Panc1 (cell line): Measurements from ENCODE around the gene WDR31. TPM values are rescaled to one million over a fixed set of nuclear protein-coding genes. Genes with fewer than 3 reads are reported as not detected.

Experiments used
- ATAC-seq: fragments of 200-7000 bp; cut with Tn5 transposase; 2 replicates; pipeline ENCODE4 v1.9.1; 2020; ENCODE audit warnings: mild to moderate bottlenecking, moderate library complexity
- BruUV-seq: library from RNA; stranded (reverse); fragments of 400-500 nt; replicated peaks from 2 replicates; lab custom pipeline; 2021; lab: Mats Ljungman, UMichigan
- CTCF ChIA-PET: fragments of 300-600 bp; sonication (Branson Sonifier 250); formaldehyde crosslinking; loops from one replicate; lab custom pipeline; 2022; ENCODE audit warnings: antibody characterized with exemption; lab: Charles Lee
- POLR2A ChIA-PET: fragments of 300-600 bp; sonication (Branson Sonifier 250); formaldehyde crosslinking; loops from one replicate; lab custom pipeline; 2022; ENCODE audit warnings: antibody characterized with exemption; lab: Charles Lee
- DNase-seq: peaks from one replicate; pipeline ENCODE4 v3.0.0-alpha.2; 2010; ENCODE audit warnings: low read depth, low spot score
- H3K27ac ChIP-seq: 2 replicates; pipeline ENCODE4 v1.5.1; 2011; ENCODE audit warnings: mild to moderate bottlenecking, low read length, inconsistent platforms
- H3K27me3 ChIP-seq: fragments of 200-500 bp; sonication (Bioruptor generic); 2 replicates; pipeline ENCODE4 v1.6.0; 2014; ENCODE audit warnings: low read length, inconsistent platforms; ENCODE audit not compliant: control insufficient read depth, insufficient read depth
- H3K36me3 ChIP-seq: fragments of 200-500 bp; sonication (Bioruptor generic); 2 replicates; pipeline ENCODE4 v1.5.1; 2014; ENCODE audit warnings: inconsistent platforms, mild to moderate bottlenecking, low read length, moderate library complexity; ENCODE audit not compliant: control insufficient read depth, insufficient read depth
- H3K4me1 ChIP-seq: 2 replicates; pipeline ENCODE4 v1.5.1; 2011; ENCODE audit warnings: inconsistent platforms, mild to moderate bottlenecking, low read length, moderate library complexity; ENCODE audit not compliant: control insufficient read depth, insufficient read depth
- H3K4me3 ChIP-seq, 2 experiments: 2 replicates each; pipeline ENCODE4 v1.5.1; 2011 to 2012; ENCODE audit warnings: low read depth in 2 of 2, low read length in 2 of 2, mild to moderate bottlenecking in 2 of 2, inconsistent platforms in 1 of 2, moderate library complexity in 1 of 2
- H3K9me3 ChIP-seq: fragments of 200-500 bp; sonication (Bioruptor generic); 2 replicates; pipeline ENCODE4 v1.5.1; 2014; ENCODE audit warnings: low read depth, mild to moderate bottlenecking, inconsistent platforms, low read length, moderate library complexity; ENCODE audit not compliant: control insufficient read depth, insufficient read depth
- POLR2AphosphoS5 ChIP-seq: IDR thresholded peaks from 2 replicates; pipeline ENCODE4 v1.6.1; 2012; ENCODE audit warnings: mild to moderate bottlenecking, low read depth, low read length, moderate library complexity
- SIN3A ChIP-seq: IDR thresholded peaks from 2 replicates; pipeline ENCODE4 v1.6.1; 2012; ENCODE audit warnings: low read depth, mild to moderate bottlenecking, low read length, moderate library complexity, borderline replicate concordance; ENCODE audit not compliant: insufficient read depth
- TCF7L2 ChIP-seq: IDR thresholded peaks from 2 replicates; pipeline ENCODE4 v1.6.1; 2011; ENCODE audit warnings: mild to moderate bottlenecking, low read depth, low read length, inconsistent platforms
- in situ Hi-C: cut with HindIII; loops from 2 replicates; pipeline ENCODE4 v1.10.0; 2016; ENCODE audit warnings: low sequenced_read_pairs, low pct_unique_long_range_greater_than_20kb
- intact Hi-C: fragments of 100-400 bp; cut with micrococcal nuclease; formaldehyde crosslinking; loops from one replicate; pipeline ENCODE4 v1.10.0; 2022; ENCODE audit not compliant: unreplicated experiment
- total RNA-seq: library from RNA; stranded (reverse); gene quantifications from one replicate; pipeline ENCODE4 v1.2.1, GENCODE V29; 2021; ENCODE audit not compliant: unreplicated experiment
- TF ChIP-seq, protein P1 (sequence below): fragments of 450-650 bp; IDR thresholded peaks from 2 replicates; pipeline ENCODE4 v1.5.1; 2017; ENCODE audit warnings: mild to moderate bottlenecking
- TF ChIP-seq, protein P2 (sequence below), 2 experiments: IDR thresholded peaks; 2 replicates each; pipeline ENCODE4 v1.6.1; 2011 to 2012; ENCODE audit warnings: low read depth in 2 of 2, control low read depth in 1 of 2, low read length in 1 of 2, mild to moderate bottlenecking in 1 of 2, moderate library complexity in 1 of 2; ENCODE audit not compliant: insufficient read depth in 1 of 2

The WDR31 gene
- total RNA-seq, 1 experiment from 2014 or later: 0.80 TPM

DNA sequence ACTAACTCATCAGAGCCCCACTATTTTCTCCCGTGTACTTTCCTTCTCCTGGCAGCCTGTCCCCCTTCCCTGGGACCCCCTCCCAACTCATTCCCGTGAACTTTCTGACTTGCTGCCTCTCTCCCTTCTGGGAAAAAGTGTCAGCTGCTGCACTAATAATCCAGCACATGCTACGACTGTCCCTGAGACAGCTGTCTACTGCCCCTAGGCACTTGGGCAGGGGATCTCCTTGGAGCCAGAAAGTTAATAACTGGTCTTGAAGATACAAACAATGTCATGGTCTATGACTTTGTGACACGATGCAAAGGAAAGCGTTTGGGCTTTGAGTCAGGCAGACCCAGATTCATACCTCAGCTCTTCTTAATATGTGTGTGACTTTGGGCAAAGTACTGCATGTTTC, 26.8 kb downstream of the WDR31 start:
- Histone ChIP-seq H3K9me3 (no peaks in the 10 kb centered on the region), H3K36me3 (no peaks in the 10 kb centered on the region), H3K4me3 (no peak overlapping the region), H3K4me1 (no peaks in the 10 kb centered on the region), H3K27me3 (no peaks in the 10 kb centered on the region), H3K27ac (no peak overlapping the region)
- ChIA-PET CTCF (no interaction called here), POLR2A (no interaction called here)
- ATAC-seq (no peak), DNase-seq (no peak)
- TF ChIP-seq, protein P1, sequence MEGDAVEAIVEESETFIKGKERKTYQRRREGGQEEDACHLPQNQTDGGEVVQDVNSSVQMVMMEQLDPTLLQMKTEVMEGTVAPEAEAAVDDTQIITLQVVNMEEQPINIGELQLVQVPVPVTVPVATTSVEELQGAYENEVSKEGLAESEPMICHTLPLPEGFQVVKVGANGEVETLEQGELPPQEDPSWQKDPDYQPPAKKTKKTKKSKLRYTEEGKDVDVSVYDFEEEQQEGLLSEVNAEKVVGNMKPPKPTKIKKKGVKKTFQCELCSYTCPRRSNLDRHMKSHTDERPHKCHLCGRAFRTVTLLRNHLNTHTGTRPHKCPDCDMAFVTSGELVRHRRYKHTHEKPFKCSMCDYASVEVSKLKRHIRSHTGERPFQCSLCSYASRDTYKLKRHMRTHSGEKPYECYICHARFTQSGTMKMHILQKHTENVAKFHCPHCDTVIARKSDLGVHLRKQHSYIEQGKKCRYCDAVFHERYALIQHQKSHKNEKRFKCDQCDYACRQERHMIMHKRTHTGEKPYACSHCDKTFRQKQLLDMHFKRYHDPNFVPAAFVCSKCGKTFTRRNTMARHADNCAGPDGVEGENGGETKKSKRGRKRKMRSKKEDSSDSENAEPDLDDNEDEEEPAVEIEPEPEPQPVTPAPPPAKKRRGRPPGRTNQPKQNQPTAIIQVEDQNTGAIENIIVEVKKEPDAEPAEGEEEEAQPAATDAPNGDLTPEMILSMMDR: no peak
- no peak for TF ChIP-seq TCF7L2
- no peak for TF ChIP-seq POLR2AphosphoS5
- TF ChIP-seq SIN3A: no peak
- TF ChIP-seq, protein P2, sequence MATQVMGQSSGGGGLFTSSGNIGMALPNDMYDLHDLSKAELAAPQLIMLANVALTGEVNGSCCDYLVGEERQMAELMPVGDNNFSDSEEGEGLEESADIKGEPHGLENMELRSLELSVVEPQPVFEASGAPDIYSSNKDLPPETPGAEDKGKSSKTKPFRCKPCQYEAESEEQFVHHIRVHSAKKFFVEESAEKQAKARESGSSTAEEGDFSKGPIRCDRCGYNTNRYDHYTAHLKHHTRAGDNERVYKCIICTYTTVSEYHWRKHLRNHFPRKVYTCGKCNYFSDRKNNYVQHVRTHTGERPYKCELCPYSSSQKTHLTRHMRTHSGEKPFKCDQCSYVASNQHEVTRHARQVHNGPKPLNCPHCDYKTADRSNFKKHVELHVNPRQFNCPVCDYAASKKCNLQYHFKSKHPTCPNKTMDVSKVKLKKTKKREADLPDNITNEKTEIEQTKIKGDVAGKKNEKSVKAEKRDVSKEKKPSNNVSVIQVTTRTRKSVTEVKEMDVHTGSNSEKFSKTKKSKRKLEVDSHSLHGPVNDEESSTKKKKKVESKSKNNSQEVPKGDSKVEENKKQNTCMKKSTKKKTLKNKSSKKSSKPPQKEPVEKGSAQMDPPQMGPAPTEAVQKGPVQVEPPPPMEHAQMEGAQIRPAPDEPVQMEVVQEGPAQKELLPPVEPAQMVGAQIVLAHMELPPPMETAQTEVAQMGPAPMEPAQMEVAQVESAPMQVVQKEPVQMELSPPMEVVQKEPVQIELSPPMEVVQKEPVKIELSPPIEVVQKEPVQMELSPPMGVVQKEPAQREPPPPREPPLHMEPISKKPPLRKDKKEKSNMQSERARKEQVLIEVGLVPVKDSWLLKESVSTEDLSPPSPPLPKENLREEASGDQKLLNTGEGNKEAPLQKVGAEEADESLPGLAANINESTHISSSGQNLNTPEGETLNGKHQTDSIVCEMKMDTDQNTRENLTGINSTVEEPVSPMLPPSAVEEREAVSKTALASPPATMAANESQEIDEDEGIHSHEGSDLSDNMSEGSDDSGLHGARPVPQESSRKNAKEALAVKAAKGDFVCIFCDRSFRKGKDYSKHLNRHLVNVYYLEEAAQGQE (IDR thresholded peaks at IDR 0.05; ENCODE audit: insufficient read depth in 1 of 2, low read depth in 2 of 2, low read length in 1 of 2): no peak
- intact Hi-C loops: no loop called here
- in situ Hi-C loops: no loop called here
- no TSS peak for BruUV-seq

DNA sequence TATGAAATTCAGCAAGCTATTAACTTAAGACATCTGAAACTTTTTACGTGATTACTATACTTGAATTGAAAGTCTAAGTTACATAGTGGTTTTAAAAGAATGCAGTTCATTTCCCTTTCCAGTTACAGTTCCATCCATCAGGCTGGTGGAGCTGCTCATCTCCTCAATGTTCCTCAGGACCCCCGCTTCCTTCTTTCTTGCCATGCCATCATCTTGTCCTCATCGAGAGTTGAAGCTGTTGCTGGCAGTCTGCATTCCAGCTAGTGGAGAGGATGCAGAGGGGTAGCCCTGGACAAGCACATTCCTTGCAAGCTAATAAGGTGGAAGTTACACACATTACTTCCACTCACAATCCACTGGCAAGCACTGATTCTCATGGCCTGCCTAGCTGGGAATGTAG, 28.1 kb downstream of the WDR31 start:
- H3K36me3 ChIP-seq: no peaks in the 10 kb centered on the region
- no peak for TF ChIP-seq TCF7L2
- TF ChIP-seq, protein P1: no peak
- TF ChIP-seq SIN3A: no peak
- TF ChIP-seq, protein P2 (IDR thresholded peaks at IDR 0.05; ENCODE audit: insufficient read depth in 1 of 2, low read depth in 2 of 2, low read length in 1 of 2): no peak
- no peak for TF ChIP-seq POLR2AphosphoS5
- no peaks in the 10 kb centered on the region for H3K9me3 ChIP-seq
- no peak overlapping the region for H3K4me3 ChIP-seq
- CTCF ChIA-PET: interaction anchor here (0.6 kb wide), 1 partner anchor 114 kb away, joined by 4 read pairs; no protein-coding TSS in a partner anchor
- intact Hi-C loops: no loop called here
- BruUV-seq: no TSS peak
- POLR2A ChIA-PET: no interaction called here
- H3K4me1 ChIP-seq: no peaks in the 10 kb centered on the region
- DNase-seq (no peak), ATAC-seq (no peak)
- no peak overlapping the region for H3K27ac ChIP-seq
- H3K27me3 ChIP-seq: no peaks in the 10 kb centered on the region
- in situ Hi-C loops: no loop called here
